Breast epithelium (tissue), 3 donors: ENCODE data around the gene CSTB.

Source experiments
- POLR2A ChIP-seq: fragments of 450-650 bp; IDR thresholded peaks from one replicate; pipeline ENCODE4 v1.6.1; 2016; ENCODE audit warnings: antibody characterized with exemption, mild to moderate bottlenecking, moderate library complexity
- POLR2AphosphoS5 ChIP-seq, 3 donors: sonication (generic); formaldehyde crosslinking; IDR thresholded peaks; one replicate each; pipeline ENCODE4 v1.6.1; 2017; ENCODE audit warnings: antibody characterized with exemption in 3 of 3
- TF ChIP-seq, protein P1 (sequence below), 3 donors: fragments of 450-650 bp; IDR thresholded peaks; one replicate each; pipeline ENCODE4 v1.5.1; 2016 to 2017; ENCODE audit warnings: antibody characterized with exemption in 3 of 3, mild to moderate bottlenecking in 3 of 3, moderate library complexity in 3 of 3

DNA sequence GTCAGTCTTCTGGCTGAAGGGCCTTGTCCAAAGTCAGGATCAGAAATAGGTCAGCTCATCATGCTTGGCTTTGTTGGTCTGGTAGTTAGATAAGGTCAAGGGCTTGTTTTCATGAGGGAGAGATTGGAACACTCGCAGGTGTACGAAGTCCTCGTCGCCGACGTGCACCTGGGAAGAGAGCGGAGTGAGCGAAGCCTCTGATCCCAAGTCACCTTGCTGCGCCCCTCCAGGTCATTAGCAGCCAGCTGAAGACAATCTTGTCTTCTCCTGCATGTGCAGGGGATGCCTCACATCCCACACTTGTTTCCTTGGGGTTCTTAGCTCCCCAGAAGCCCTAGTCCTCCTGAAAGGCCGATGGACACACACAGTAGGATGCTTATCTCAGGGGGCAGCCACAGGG, 1.9 kb downstream of the CSTB start:
- no peak for TF ChIP-seq POLR2AphosphoS5 (IDR thresholded peaks at IDR 0.05)
- TF ChIP-seq, protein P1, sequence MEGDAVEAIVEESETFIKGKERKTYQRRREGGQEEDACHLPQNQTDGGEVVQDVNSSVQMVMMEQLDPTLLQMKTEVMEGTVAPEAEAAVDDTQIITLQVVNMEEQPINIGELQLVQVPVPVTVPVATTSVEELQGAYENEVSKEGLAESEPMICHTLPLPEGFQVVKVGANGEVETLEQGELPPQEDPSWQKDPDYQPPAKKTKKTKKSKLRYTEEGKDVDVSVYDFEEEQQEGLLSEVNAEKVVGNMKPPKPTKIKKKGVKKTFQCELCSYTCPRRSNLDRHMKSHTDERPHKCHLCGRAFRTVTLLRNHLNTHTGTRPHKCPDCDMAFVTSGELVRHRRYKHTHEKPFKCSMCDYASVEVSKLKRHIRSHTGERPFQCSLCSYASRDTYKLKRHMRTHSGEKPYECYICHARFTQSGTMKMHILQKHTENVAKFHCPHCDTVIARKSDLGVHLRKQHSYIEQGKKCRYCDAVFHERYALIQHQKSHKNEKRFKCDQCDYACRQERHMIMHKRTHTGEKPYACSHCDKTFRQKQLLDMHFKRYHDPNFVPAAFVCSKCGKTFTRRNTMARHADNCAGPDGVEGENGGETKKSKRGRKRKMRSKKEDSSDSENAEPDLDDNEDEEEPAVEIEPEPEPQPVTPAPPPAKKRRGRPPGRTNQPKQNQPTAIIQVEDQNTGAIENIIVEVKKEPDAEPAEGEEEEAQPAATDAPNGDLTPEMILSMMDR (IDR thresholded peaks at IDR 0.05) = no peak
- TF ChIP-seq POLR2A = no peak
